Measurements from ENCODE around the gene AZIN2. TPM values are rescaled to one million over a fixed set of nuclear protein-coding genes. Genes with fewer than 3 reads are reported as not detected.

AZIN2 gene
- total RNA-seq, 1 experiment from 2014 or later, result 7.3 TPM

GRCh38 chr1:33137800-33138199, 56.8 kb downstream of the AZIN2 start:
- ChIA-PET POLR2A (ENCODE audit: unreplicated experiment) (no interaction called here), CTCF (no interaction called here)
- Histone ChIP-seq H3K27ac (no peak overlapping the region), H3F3A (ENCODE audit: insufficient read depth, low read depth) (peaks cover 12% of the 10 kb centered on the region; the same call in 1 of the 2 replicates), H3K27me3 (ENCODE audit: insufficient read depth, low read depth) (no peaks in the 10 kb centered on the region), H3K9me3 (ENCODE audit: insufficient read depth, low read depth) (no peaks in the 10 kb centered on the region), H3K79me2 (ENCODE audit: low read depth) (no peaks in the 10 kb centered on the region), H3K4me3 (no peak overlapping the region), H2AFZ (no peak overlapping the region), H3K4me2 (no peak overlapping the region), H3K9me2 (ENCODE audit: insufficient read depth) (no peaks in the 10 kb centered on the region), H4K20me1 (ENCODE audit: insufficient read depth) (no peaks in the 10 kb centered on the region), H3K36me3 (ENCODE audit: low read depth) (no peaks in the 10 kb centered on the region), H3K4me1 (replicated peaks; ENCODE audit: insufficient read depth) (peaks cover 7% of the 10 kb centered on the region; the same call in 1 of the 2 replicates)
- intact Hi-C loops (cut with micrococcal nuclease; ENCODE audit: unreplicated experiment), result no loop called here
- no peak for TF ChIP-seq EZH2 (IDR thresholded peaks at IDR 0.05; ENCODE audit: low read depth)
- no peak for TF ChIP-seq CTCF (conservative IDR thresholded peaks at IDR 0.05)
- no TSS peak for BruUV-seq (replicated peaks)
- no peak for DNase-seq

- intact Hi-C loops (cut with micrococcal nuclease; ENCODE audit: unreplicated experiment), result no loop called here
- Histone ChIP-seq H3K36me3 (ENCODE audit: low read depth) (no peaks in the 10 kb centered on the region), H3K79me2 (ENCODE audit: low read depth) (no peaks in the 10 kb centered on the region), H3K9me3 (ENCODE audit: insufficient read depth, low read depth) (no peaks in the 10 kb centered on the region), H3K9me2 (ENCODE audit: insufficient read depth) (no peaks in the 10 kb centered on the region), H3K27me3 (ENCODE audit: insufficient read depth, low read depth) (no peaks in the 10 kb centered on the region), H3F3A (ENCODE audit: insufficient read depth, low read depth) (peaks cover 12% of the 10 kb centered on the region; the same call in 1 of the 2 replicates), H3K4me2 (no peak overlapping the region), H4K20me1 (ENCODE audit: insufficient read depth) (no peaks in the 10 kb centered on the region), H2AFZ (no peak overlapping the region), H3K27ac (no peak overlapping the region), H3K4me1 (replicated peaks; ENCODE audit: insufficient read depth) (peaks cover 7% of the 10 kb centered on the region; the same call in 1 of the 2 replicates), H3K4me3 (no peak overlapping the region)
- DNase-seq, result no peak
- TF ChIP-seq EZH2 (IDR thresholded peaks at IDR 0.05; ENCODE audit: low read depth) (no peak), CTCF (conservative IDR thresholded peaks at IDR 0.05) (no peak)
- POLR2A ChIA-PET (ENCODE audit: unreplicated experiment), result no interaction called here
- BruUV-seq (replicated peaks), result no TSS peak
- CTCF ChIA-PET, result no interaction called here
Observed at GRCh38 chr1:33140153-33141149, 59.5 kb downstream of the AZIN2 start.

GRCh38 chr1:33141216-33141615, 60.3 kb downstream of the AZIN2 start:
- Histone ChIP-seq H2AFZ (no peak overlapping the region), H3F3A (ENCODE audit: insufficient read depth, low read depth) (peaks cover 12% of the 10 kb centered on the region; the same call in 1 of the 2 replicates), H3K4me1 (replicated peaks; ENCODE audit: insufficient read depth) (peaks cover 7% of the 10 kb centered on the region; the same call in 1 of the 2 replicates), H3K4me3 (no peak overlapping the region), H4K20me1 (ENCODE audit: insufficient read depth) (no peaks in the 10 kb centered on the region), H3K79me2 (ENCODE audit: low read depth) (no peaks in the 10 kb centered on the region), H3K27ac (no peak overlapping the region), H3K36me3 (ENCODE audit: low read depth) (no peaks in the 10 kb centered on the region), H3K9me3 (ENCODE audit: insufficient read depth, low read depth) (no peaks in the 10 kb centered on the region), H3K4me2 (no peak overlapping the region), H3K9me2 (ENCODE audit: insufficient read depth) (no peaks in the 10 kb centered on the region), H3K27me3 (ENCODE audit: insufficient read depth, low read depth) (no peaks in the 10 kb centered on the region)
- BruUV-seq (replicated peaks), result no TSS peak
- DNase-seq, result no peak
- ChIA-PET POLR2A (ENCODE audit: unreplicated experiment) (no interaction called here), CTCF (no interaction called here)
- no peak for TF ChIP-seq EZH2 (IDR thresholded peaks at IDR 0.05; ENCODE audit: low read depth)
- TF ChIP-seq CTCF (conservative IDR thresholded peaks at IDR 0.05), result no peak
- intact Hi-C loops (cut with micrococcal nuclease; ENCODE audit: unreplicated experiment), result no loop called here

All from PC-9 (cell line).